Stimulated activated CD8-positive, alpha-beta memory T cell treated with anti-CD3 and anti-CD28 coated beads, Interleukin-15, amount 100 ng/mL, for 48 hours (primary cell): Measurements from ENCODE around the gene SPINK5.

Experiments used
- DNase-seq, 2 donors: peaks; one replicate each; pipeline ENCODE4 v3.0.0-alpha.2; 2020; ENCODE audit warnings: low read depth in 2 of 2

SPINK5 gene

GRCh38 chr5:148091991-148092964, 28.5 kb downstream of the SPINK5 start:
- no peak for DNase-seq

DNA sequence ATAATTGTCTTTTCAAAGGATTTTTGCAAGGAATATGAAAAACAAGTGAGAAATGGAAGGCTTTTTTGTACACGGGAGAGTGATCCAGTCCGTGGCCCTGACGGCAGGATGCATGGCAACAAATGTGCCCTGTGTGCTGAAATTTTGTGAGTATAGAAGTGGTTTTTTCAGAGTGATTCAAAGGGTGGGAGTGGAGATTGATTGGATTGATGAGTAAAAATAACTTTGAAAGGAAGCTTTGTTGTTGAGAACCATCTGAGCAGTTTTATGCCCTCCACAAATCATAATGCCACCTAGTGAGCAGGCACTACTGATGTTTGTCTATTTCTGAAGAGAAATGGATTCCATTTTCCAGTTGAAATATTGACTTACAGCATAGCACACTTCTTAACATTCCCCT, 30.6 kb downstream of the SPINK5 start:
- no peak for DNase-seq

GRCh38 chr5:148104226-148104625, 40.4 kb downstream of the SPINK5 start:
- DNase-seq = no peak

- DNase-seq = no peak
Observed at GRCh38 chr5:148107608-148108007, 43.8 kb downstream of the SPINK5 start.

DNA sequence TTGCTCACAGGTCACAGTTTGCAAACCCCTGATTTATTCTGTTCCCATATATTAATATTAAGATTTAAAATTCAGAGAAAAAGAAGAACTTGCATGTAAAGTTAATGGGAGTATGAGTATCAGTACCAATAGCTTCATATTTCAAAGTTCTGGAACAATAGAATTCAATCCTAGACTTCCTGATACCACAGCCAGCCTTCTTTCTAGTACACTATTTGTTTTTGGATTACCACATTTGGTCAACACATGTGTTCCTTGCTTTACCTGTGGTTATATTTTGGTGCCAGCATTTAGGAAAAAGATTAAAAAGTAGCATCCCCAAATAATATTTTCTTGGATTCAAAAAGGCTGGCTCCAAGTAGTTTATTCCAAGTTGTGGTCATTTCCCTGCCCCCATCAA, 49.5 kb downstream of the SPINK5 start:
- DNase-seq = no peak

DNA sequence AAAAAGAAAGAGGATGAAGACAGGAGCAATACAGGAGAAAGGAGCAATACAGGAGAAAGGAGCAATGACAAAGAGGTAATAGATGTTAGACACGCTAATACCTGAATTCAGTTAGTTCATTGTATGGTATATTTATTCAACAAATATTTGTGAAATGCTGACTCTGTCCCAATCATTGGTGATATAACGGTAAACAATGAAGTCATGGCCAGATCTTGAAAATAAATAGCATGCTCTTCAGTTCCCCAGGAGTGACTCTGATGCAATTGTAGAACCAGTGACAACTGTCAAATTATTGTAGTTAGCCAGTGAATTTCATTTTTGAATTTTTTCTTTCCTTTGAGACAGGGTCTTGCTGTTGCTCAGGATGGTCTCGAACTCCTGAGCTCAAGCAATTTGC, 56.5 kb downstream of the SPINK5 start:
- no peak for DNase-seq

- no peak for DNase-seq
Observed at GRCh38 chr5:148125641-148126040, 61.9 kb downstream of the SPINK5 start.

DNA sequence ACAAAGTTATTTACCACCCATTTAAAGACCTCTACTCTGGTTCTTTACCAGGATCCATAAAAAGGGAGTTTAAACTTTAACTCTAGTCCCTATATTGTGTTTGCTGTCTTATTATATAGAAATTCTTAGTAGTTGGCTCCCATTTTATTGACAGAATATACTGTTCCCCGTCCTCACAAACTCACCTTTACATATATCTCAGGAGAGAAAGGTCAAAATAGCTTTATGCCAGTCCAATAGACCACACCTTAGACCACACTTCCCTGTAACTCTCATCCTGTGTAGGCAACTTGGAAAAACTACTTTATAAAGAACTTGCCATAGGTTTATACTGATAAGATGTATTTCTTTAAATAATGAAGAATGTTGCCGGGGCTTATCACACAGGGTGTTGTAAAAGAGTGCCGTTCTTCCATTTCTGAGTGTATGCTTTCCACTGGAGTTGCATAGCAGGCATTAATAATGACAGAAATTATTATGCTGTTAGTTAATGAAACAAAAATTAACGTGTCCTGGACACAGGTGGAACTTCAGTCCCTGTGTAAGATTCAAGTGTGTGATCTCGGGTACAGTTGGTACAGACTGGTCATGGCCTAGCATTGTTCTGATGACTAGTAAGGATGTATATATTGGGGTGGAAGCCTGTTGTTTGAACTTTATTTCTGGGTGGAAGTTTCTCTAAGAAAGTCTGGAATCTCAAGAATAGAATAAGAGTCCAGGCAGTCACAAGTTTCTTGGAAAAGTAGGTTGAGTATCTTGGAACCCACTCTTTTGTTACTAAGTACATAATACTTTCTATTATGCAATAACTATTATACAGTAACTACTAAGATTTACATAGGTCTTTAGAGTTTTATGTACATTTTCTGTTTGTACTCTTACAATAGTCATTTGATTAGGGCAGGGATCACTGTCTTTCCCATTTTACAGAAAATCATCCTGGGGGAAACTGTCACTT, 71.6 kb downstream of the SPINK5 start:
- no peak for DNase-seq

GRCh38 chr5:148140846-148141245, 77.1 kb downstream of the SPINK5 start:
- DNase-seq = no peak

- DNase-seq = no peak
Observed at GRCh38 chr5:148141645-148142044, 77.9 kb downstream of the SPINK5 start.

DNA sequence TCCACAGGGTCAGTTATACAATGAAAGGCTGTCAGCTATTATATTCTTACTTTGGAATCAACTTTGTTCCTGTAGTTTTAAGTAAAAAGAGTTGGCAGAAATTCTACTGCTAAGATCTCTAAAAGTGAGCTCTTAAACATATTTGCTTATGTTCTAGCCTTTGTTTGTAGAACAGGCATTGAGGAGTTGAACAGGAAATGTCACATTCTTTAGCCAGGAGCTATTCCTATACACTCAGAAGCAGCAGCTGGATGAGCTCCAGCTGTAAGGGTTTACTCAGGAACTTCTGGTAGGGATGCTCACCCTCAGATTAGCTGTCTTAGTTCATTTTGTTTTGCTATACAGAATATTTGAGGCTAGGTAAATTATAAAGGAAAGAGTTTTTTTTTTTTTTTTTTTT, 82.1 kb downstream of the SPINK5 start:
- no peak for DNase-seq

DNA sequence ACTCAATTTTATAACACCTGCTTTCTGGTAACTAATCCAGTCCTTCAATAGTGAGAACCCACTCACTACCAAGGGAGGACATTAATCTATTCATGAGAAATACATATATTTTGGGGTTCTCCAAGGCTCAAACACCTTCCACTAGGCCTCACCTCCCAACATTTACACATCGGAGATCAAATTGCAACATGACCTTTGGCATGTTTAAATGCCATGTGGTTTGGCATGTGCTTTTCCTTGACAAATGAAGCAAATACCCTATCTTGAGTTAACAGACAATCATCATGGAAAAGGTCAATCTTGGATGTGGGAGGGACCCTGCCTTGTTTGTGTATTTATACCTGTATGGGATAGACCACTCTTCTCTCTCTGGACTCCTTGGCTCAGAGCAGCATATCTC, 82.7 kb downstream of the SPINK5 start:
- no peak for DNase-seq

GRCh38 chr5:148147415-148147814, 83.6 kb downstream of the SPINK5 start:
- DNase-seq = no peak

DNA sequence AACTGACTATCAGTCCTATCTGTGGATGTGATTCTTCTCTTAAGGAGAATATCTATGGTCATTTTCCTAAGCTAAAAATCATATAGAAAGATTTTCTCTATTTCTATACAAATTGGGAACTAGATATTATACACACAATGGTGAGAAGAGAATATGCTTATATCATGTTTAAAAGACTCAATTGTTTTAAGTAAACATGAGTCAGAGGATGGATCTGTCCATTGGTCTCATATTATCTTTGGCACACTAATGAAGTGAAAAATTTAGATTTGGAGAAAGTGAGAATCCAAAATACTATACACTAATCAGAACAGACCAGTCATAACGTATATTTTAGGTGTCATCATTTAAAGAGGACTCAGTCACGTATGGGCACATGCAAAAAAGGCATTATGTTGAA, 88.1 kb downstream of the SPINK5 start:
- no peak for DNase-seq

DNA sequence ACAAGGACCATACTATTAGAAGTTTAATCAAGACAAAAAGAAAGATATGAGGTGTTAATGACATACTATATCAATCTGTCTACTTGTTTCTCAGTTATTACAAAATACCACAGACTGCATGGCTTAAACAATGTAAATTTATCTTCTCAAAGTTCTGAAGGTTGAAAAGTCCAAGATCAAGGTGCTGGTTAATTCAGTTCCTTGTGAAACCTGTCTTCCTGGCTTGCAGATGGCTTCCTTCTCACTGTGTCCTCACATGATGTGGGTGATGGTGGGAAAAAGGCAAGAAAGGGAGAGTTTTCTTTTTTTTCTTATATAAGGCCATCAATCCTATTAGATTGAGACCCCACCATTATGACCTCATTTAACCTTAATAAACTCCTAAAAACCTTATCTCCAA, 89.0 kb downstream of the SPINK5 start:
- DNase-seq = no peak

- DNase-seq = no peak
Observed at GRCh38 chr5:148156609-148157008, 92.8 kb downstream of the SPINK5 start.

- DNase-seq = no peak
Observed at GRCh38 chr5:148162038-148162437, 98.3 kb downstream of the SPINK5 start.

DNA sequence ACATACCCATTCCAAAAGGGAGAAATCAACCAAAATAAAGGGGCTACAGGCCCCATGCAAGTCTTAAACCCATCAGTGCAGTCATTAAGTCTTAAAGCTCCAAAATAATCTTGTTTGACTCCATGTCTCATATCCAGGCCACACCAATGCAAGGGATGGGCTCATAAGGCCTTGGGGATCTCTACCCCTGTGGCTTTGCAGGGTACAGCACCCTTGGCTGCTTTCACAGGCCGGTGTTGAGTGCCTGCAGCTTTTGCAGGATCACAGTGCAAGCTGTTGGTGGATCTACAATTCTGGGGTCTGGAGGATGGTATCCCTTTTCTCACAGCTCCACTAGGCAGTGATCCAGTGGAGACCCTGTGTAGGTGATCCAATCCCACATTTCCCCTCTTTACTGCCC, 99.6 kb downstream of the SPINK5 start:
- no peak for DNase-seq

DNA sequence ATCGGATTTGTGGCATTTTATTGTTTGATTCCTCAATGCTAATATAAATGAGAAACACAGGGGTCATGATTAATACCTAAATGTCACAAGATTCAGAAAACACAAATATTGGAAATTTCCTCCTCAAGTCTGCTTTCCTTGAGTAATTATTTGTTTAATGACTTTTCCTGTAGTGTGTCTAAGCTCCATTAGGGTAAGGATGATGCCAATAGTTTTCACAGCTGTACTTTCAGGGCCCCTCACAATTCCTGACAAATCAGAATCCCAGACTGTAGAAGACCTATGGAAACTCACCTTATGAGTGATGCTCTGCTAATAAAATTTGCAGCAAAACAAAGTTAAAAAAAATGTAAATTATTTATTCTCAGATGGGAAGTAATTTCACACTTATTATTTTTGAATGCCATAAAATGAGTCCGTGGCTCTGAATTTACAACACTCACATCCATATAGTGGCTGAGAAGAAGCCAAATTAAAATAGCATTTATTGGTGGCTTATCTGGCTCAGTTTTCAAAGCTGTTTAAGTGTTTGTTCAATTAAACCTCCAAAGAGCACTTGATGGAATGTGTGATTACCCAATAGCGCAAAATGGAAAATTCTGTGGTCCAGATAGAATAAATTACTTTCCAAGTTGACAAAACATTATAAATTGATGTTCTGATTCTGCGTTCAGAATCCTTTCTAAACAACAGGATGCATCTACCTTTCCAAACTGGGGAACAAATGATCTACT, 102.9 kb downstream of the SPINK5 start:
- no peak for DNase-seq

- no peak for DNase-seq
Observed at GRCh38 chr5:148168246-148168645, 104.5 kb downstream of the SPINK5 start, which contains the start of gene SPINK14. Gene SPINK14 (plus strand): TSS chr5:148168546. CDS start chr5:148169733, 1,187 bp downstream.

- DNase-seq = no peak
Observed at GRCh38 chr5:148172377-148172776, 108.6 kb downstream of the SPINK5 start.

GRCh38 chr5:148176480-148176879, 112.7 kb downstream of the SPINK5 start:
- no peak for DNase-seq
